Osteoblast (primary cell): ENCODE data around the gene PEX5L. TPM values are rescaled to one million over a fixed set of nuclear protein-coding genes. Genes with fewer than 3 reads are reported as not detected.

Source experiments
- DNase-seq: peaks from one replicate; pipeline ENCODE4 v3.0.0; 2011; ENCODE audit warnings: low spot score, mixed read lengths; ENCODE audit not compliant: insufficient read length; ENCODE audit errors: missing footprints
- H2AFZ ChIP-seq: 2 replicates; pipeline ENCODE4 v1.6.0; 2011; ENCODE audit warnings: mild to moderate bottlenecking, low read length
- H3K27ac ChIP-seq: 2 replicates; pipeline ENCODE4 v1.5.1; 2011; ENCODE audit warnings: mild to moderate bottlenecking, low read depth, low read length, moderate library complexity
- H3K27me3 ChIP-seq: 2 replicates; pipeline ENCODE4 v1.6.0; 2012; ENCODE audit warnings: mild to moderate bottlenecking, control low read depth, inconsistent platforms, low read length, moderate library complexity; ENCODE audit not compliant: insufficient read depth
- H3K36me3 ChIP-seq: 2 replicates; pipeline ENCODE4 v1.5.1; 2011; ENCODE audit warnings: mild to moderate bottlenecking, low read length, control low read depth, moderate library complexity; ENCODE audit not compliant: insufficient read depth
- H3K4me1 ChIP-seq: 2 replicates; pipeline ENCODE4 v1.5.1; 2011; ENCODE audit warnings: mild to moderate bottlenecking, low read length, control low read depth, moderate library complexity; ENCODE audit not compliant: insufficient read depth
- H3K4me2 ChIP-seq: 2 replicates; pipeline ENCODE4 v1.6.0; 2011; ENCODE audit warnings: mild to moderate bottlenecking, low read length; ENCODE audit not compliant: insufficient read depth
- H3K4me3 ChIP-seq: fragments of 200-600 bp; sonication (generic); 3 replicates; pipeline ENCODE4 v1.5.1; 2012; ENCODE audit warnings: mild to moderate bottlenecking, low read length, inconsistent platforms; ENCODE audit not compliant: insufficient read depth
- H3K79me2 ChIP-seq: 2 replicates; pipeline ENCODE4 v1.6.0; 2012; ENCODE audit warnings: mild to moderate bottlenecking, low read length, control low read depth, inconsistent platforms; ENCODE audit not compliant: insufficient read depth
- H3K9me3 ChIP-seq: 2 replicates; pipeline ENCODE4 v1.5.1; 2011; ENCODE audit warnings: low read depth, low read length, control low read depth
- H4K20me1 ChIP-seq: 2 replicates; pipeline ENCODE4 v1.6.0; 2012; ENCODE audit warnings: mild to moderate bottlenecking, low read length, control low read depth; ENCODE audit not compliant: insufficient read depth
- total RNA-seq: library from RNA; depleted of rRNA; stranded (reverse); fragments of >200 nt; gene quantifications from 2 replicates; pipeline ENCODE4 v1.2.3, GENCODE V29; 2012
- TF ChIP-seq, protein P1 (sequence below): IDR thresholded peaks from 2 replicates; pipeline ENCODE4 v1.5.1; 2011; ENCODE audit warnings: mild to moderate bottlenecking, low read depth, low read length, moderate library complexity; ENCODE audit errors: extremely low read depth

The PEX5L gene
- total RNA-seq, 1 donor: 1.4 TPM

DNA sequence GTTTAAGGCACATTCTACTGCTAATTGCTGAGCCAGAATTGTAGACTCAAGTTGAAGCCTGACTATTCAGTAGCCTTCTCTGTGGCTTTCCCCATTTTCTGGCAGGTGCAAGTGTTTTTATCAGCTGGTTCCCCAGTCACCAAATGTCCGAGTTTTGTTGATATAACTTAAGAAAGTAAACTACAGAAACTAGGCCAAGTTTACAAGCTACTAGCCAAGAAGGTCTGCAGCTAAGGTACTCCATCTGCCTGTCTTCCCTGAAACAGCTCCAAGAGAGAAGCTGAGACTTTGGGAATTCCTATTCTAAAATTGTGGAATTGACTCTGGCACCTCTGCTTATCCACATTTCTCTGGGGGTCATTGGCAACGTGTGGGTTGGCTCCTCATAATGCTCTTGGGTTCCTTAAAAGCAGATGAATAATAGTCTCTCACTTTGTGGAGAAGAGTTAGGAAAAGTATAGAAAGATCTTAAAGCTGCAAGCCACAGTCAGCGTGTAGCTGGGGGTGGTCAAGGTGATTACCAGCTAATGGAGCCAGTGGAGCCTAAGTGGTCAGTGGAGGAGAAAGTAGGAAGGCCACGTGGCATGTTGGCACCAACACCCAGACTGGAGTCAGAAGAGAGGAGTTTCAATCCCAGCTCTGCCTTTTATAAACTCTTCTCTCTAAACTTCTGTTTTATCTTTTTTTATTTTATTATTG, 128.8 kb downstream of the PEX5L start:
- TF ChIP-seq, protein P1, sequence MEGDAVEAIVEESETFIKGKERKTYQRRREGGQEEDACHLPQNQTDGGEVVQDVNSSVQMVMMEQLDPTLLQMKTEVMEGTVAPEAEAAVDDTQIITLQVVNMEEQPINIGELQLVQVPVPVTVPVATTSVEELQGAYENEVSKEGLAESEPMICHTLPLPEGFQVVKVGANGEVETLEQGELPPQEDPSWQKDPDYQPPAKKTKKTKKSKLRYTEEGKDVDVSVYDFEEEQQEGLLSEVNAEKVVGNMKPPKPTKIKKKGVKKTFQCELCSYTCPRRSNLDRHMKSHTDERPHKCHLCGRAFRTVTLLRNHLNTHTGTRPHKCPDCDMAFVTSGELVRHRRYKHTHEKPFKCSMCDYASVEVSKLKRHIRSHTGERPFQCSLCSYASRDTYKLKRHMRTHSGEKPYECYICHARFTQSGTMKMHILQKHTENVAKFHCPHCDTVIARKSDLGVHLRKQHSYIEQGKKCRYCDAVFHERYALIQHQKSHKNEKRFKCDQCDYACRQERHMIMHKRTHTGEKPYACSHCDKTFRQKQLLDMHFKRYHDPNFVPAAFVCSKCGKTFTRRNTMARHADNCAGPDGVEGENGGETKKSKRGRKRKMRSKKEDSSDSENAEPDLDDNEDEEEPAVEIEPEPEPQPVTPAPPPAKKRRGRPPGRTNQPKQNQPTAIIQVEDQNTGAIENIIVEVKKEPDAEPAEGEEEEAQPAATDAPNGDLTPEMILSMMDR: no peak
- H3K27me3 ChIP-seq: no peaks in the 10 kb centered on the region
- no peak overlapping the region for H3K4me2 ChIP-seq
- no peak overlapping the region for H3K4me3 ChIP-seq
- H3K9me3 ChIP-seq: no peaks in the 10 kb centered on the region
- no peaks in the 10 kb centered on the region for H3K4me1 ChIP-seq
- no peaks in the 10 kb centered on the region for H3K36me3 ChIP-seq
- no peak overlapping the region for H3K27ac ChIP-seq
- no peak overlapping the region for H2AFZ ChIP-seq
- no peaks in the 10 kb centered on the region for H3K79me2 ChIP-seq
- DNase-seq: no peak
- H4K20me1 ChIP-seq: no peaks in the 10 kb centered on the region

DNA sequence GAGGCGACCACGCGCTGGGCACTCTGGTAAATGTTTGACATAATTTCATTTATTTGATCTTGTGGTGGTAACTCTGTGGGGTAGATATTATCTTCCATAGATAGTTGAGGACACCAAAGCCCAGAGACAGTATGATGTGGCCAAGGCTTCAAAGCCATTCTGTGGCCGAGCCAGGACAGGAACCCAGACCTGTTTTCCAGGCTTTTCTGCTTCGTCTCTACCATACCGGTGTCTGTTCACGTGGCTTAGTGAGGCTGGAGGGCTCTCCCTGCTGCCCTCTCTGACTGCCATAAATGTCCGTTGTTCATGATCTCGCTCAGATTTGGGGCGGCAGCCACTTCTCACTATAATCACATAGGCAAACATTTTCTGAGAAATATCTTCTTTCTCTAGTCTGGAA, 134.7 kb downstream of the PEX5L start:
- TF ChIP-seq, protein P1: no peak
- H3K4me1 ChIP-seq: no peaks in the 10 kb centered on the region

DNA sequence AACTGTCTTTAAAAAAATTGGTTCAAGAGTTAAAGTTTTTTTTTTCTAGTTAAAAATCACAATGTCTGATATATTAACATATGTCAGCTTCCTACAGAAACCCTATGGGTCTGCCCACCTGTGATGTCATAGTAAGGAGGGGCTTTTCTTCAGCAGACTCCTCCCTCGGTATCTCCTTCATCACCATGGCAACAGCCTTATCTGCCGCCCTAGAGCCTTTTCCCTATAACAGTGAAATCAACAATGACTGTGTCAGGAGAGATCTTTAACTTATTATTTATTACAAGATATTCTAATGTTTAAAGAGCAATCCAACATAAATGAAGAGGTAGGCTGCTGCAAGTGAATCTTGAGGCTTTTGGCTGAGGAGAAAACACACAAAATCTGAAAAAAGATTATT, 138.7 kb downstream of the PEX5L start:
- H3K4me2 ChIP-seq: no peak overlapping the region
- no peaks in the 10 kb centered on the region for H3K36me3 ChIP-seq
- no peak for DNase-seq
- no peak overlapping the region for H2AFZ ChIP-seq
- H3K4me3 ChIP-seq: no peak overlapping the region
- H4K20me1 ChIP-seq: no peaks in the 10 kb centered on the region
- no peaks in the 10 kb centered on the region for H3K79me2 ChIP-seq
- no peak overlapping the region for H3K27ac ChIP-seq
- TF ChIP-seq, protein P1: no peak
- H3K27me3 ChIP-seq: peaks cover 12% of the 10 kb centered on the region
- no peaks in the 10 kb centered on the region for H3K4me1 ChIP-seq
- H3K9me3 ChIP-seq: no peaks in the 10 kb centered on the region

More for the DNA sequence above, 134.7 kb downstream of the PEX5L start:
- Histone ChIP-seq H2AFZ (no peak overlapping the region), H3K4me3 (no peak overlapping the region), H3K79me2 (no peaks in the 10 kb centered on the region), H3K9me3 (no peaks in the 10 kb centered on the region), H3K27me3 (peaks cover 7% of the 10 kb centered on the region), H3K36me3 (no peaks in the 10 kb centered on the region), H3K27ac (no peak overlapping the region), H3K4me2 (no peak overlapping the region), H4K20me1 (no peaks in the 10 kb centered on the region)
- no peak for DNase-seq

DNA sequence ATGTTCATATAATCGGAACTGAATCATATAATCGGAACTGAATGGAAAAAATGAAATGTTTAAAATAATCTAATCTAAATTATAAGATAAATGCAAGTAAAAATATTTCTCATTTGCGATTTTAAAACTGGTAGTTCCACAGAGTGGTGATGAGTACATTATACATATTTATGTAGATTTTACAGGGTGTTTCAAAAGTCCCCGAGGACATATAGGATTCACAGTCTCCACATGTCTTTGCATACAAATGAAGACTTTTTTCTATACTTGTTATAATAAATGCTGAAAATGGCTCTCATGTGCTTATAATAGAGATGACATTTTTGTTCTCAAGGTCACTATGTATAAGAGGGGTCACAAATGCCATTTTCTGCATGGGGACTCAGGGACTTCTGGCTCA, 139.5 kb downstream of the PEX5L start:
- H3K36me3 ChIP-seq: no peaks in the 10 kb centered on the region
- no peaks in the 10 kb centered on the region for H3K9me3 ChIP-seq
- H3K27me3 ChIP-seq: peaks cover 12% of the 10 kb centered on the region
- DNase-seq: no peak
- H3K4me1 ChIP-seq: no peaks in the 10 kb centered on the region
- no peak overlapping the region for H3K4me2 ChIP-seq
- H3K79me2 ChIP-seq: no peaks in the 10 kb centered on the region
- H2AFZ ChIP-seq: no peak overlapping the region
- no peaks in the 10 kb centered on the region for H4K20me1 ChIP-seq
- no peak overlapping the region for H3K4me3 ChIP-seq
- TF ChIP-seq, protein P1: no peak
- H3K27ac ChIP-seq: no peak overlapping the region
